Measurements from ENCODE around the gene HLA-DQA1. TPM values are rescaled to one million over a fixed set of nuclear protein-coding genes. Genes with fewer than 3 reads are reported as not detected.

HLA-DQA1 gene
- total and polyA plus RNA-seq, 2 experiments from 2014 or later: 0.42 TPM; not detected in 1

GRCh38 chr6:32603222-32603621 lies 34.0 kb upstream of the HLA-DQA1 start:
- H3K79me2 ChIP-seq (replicated peaks; ENCODE audit: insufficient read depth): no peaks in the 10 kb centered on the region
- H3K27ac Mint-ChIP-seq: no peak overlapping the region
- H3K4me1 ChIP-seq (ENCODE audit: insufficient read depth): no peaks in the 10 kb centered on the region
- H3K4me3 Mint-ChIP-seq: no peak overlapping the region
- H4K20me1 ChIP-seq (replicated peaks; ENCODE audit: insufficient read depth): no peaks in the 10 kb centered on the region
- DNase-seq (ENCODE audit: low spot score) (no peak), ATAC-seq (no peak)
- no peak overlapping the region for H3K4me3 ChIP-seq
- no peaks in the 10 kb centered on the region for H3F3A ChIP-seq (replicated peaks; ENCODE audit: low read depth)
- H3K27me3 Mint-ChIP-seq (ENCODE audit: insufficient read depth, low read depth, poor library complexity): peaks cover 1% of the 10 kb centered on the region
- peaks cover 5% of the 10 kb centered on the region; the same call in 2 of the 3 replicates for H3K4me1 Mint-ChIP-seq
- H3K36me3 Mint-ChIP-seq (ENCODE audit: low read depth): no peaks in the 10 kb centered on the region
- H3K27ac ChIP-seq (ENCODE audit: low read depth): no peak overlapping the region
- no peaks in the 10 kb centered on the region for H3K9me2 ChIP-seq (ENCODE audit: insufficient read depth)
- TF ChIP-seq NANOG (IDR thresholded peaks at IDR 0.05; ENCODE audit: borderline replicate concordance) (no peak), ZNF114 (CRISPR knock-in tag; IDR thresholded peaks at IDR 0.05) (no peak), EZH2 (IDR thresholded peaks at IDR 0.05; ENCODE audit: low read depth, unreplicated experiment) (no peak), POLR2AphosphoS5 (IDR thresholded peaks at IDR 0.05; ENCODE audit: low read depth) (no peak), ZNF331 (CRISPR knock-in tag; IDR thresholded peaks at IDR 0.05; ENCODE audit: low read depth) (no peak), JUNB (IDR thresholded peaks at IDR 0.05; ENCODE audit: unreplicated experiment) (no peak), EZH2phosphoT487 (IDR thresholded peaks at IDR 0.05; ENCODE audit: unreplicated experiment) (no peak), CREB1 (CRISPR knock-in tag; IDR thresholded peaks at IDR 0.05; ENCODE audit: low read depth) (no peak), STAT1 (IDR thresholded peaks at IDR 0.05; ENCODE audit: unreplicated experiment) (no peak), ETS1 (IDR thresholded peaks at IDR 0.05) (no peak)
- TF ChIP-seq, protein P1, sequence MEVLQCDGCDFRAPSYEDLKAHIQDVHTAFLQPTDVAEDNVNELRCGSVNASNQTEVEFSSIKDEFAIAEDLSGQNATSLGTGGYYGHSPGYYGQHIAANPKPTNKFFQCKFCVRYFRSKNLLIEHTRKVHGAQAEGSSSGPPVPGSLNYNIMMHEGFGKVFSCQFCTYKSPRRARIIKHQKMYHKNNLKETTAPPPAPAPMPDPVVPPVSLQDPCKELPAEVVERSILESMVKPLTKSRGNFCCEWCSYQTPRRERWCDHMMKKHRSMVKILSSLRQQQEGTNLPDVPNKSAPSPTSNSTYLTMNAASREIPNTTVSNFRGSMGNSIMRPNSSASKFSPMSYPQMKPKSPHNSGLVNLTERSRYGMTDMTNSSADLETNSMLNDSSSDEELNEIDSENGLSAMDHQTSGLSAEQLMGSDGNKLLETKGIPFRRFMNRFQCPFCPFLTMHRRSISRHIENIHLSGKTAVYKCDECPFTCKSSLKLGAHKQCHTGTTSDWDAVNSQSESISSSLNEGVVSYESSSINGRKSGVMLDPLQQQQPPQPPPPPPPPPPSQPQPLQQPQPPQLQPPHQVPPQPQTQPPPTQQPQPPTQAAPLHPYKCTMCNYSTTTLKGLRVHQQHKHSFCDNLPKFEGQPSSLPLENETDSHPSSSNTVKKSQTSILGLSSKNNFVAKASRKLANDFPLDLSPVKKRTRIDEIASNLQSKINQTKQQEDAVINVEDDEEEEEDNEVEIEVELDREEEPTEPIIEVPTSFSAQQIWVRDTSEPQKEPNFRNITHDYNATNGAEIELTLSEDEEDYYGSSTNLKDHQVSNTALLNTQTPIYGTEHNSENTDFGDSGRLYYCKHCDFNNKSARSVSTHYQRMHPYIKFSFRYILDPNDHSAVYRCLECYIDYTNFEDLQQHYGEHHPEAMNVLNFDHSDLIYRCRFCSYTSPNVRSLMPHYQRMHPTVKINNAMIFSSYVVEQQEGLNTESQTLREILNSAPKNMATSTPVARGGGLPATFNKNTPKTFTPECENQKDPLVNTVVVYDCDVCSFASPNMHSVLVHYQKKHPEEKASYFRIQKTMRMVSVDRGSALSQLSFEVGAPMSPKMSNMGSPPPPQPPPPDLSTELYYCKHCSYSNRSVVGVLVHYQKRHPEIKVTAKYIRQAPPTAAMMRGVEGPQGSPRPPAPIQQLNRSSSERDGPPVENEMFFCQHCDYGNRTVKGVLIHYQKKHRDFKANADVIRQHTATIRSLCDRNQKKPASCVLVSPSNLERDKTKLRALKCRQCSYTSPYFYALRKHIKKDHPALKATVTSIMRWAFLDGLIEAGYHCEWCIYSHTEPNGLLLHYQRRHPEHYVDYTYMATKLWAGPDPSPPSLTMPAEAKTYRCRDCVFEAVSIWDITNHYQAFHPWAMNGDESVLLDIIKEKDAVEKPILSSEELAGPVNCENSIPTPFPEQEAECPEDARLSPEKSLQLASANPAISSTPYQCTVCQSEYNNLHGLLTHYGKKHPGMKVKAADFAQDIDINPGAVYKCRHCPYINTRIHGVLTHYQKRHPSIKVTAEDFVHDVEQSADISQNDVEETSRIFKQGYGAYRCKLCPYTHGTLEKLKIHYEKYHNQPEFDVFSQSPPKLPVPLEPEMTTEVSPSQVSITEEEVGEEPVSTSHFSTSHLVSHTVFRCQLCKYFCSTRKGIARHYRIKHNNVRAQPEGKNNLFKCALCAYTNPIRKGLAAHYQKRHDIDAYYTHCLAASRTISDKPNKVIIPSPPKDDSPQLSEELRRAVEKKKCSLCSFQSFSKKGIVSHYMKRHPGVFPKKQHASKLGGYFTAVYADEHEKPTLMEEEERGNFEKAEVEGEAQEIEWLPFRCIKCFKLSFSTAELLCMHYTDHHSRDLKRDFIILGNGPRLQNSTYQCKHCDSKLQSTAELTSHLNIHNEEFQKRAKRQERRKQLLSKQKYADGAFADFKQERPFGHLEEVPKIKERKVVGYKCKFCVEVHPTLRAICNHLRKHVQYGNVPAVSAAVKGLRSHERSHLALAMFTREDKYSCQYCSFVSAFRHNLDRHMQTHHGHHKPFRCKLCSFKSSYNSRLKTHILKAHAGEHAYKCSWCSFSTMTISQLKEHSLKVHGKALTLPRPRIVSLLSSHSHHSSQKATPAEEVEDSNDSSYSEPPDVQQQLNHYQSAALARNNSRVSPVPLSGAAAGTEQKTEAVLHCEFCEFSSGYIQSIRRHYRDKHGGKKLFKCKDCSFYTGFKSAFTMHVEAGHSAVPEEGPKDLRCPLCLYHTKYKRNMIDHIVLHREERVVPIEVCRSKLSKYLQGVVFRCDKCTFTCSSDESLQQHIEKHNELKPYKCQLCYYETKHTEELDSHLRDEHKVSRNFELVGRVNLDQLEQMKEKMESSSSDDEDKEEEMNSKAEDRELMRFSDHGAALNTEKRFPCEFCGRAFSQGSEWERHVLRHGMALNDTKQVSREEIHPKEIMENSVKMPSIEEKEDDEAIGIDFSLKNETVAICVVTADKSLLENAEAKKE (CRISPR knock-in tag; IDR thresholded peaks at IDR 0.05): no peak
- TF ChIP-seq, protein P2, sequence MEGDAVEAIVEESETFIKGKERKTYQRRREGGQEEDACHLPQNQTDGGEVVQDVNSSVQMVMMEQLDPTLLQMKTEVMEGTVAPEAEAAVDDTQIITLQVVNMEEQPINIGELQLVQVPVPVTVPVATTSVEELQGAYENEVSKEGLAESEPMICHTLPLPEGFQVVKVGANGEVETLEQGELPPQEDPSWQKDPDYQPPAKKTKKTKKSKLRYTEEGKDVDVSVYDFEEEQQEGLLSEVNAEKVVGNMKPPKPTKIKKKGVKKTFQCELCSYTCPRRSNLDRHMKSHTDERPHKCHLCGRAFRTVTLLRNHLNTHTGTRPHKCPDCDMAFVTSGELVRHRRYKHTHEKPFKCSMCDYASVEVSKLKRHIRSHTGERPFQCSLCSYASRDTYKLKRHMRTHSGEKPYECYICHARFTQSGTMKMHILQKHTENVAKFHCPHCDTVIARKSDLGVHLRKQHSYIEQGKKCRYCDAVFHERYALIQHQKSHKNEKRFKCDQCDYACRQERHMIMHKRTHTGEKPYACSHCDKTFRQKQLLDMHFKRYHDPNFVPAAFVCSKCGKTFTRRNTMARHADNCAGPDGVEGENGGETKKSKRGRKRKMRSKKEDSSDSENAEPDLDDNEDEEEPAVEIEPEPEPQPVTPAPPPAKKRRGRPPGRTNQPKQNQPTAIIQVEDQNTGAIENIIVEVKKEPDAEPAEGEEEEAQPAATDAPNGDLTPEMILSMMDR (conservative IDR thresholded peaks at IDR 0.05; ENCODE audit: low read depth in 2 of 2): no peak
- TF ChIP-seq, protein P3, sequence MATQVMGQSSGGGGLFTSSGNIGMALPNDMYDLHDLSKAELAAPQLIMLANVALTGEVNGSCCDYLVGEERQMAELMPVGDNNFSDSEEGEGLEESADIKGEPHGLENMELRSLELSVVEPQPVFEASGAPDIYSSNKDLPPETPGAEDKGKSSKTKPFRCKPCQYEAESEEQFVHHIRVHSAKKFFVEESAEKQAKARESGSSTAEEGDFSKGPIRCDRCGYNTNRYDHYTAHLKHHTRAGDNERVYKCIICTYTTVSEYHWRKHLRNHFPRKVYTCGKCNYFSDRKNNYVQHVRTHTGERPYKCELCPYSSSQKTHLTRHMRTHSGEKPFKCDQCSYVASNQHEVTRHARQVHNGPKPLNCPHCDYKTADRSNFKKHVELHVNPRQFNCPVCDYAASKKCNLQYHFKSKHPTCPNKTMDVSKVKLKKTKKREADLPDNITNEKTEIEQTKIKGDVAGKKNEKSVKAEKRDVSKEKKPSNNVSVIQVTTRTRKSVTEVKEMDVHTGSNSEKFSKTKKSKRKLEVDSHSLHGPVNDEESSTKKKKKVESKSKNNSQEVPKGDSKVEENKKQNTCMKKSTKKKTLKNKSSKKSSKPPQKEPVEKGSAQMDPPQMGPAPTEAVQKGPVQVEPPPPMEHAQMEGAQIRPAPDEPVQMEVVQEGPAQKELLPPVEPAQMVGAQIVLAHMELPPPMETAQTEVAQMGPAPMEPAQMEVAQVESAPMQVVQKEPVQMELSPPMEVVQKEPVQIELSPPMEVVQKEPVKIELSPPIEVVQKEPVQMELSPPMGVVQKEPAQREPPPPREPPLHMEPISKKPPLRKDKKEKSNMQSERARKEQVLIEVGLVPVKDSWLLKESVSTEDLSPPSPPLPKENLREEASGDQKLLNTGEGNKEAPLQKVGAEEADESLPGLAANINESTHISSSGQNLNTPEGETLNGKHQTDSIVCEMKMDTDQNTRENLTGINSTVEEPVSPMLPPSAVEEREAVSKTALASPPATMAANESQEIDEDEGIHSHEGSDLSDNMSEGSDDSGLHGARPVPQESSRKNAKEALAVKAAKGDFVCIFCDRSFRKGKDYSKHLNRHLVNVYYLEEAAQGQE (IDR thresholded peaks at IDR 0.05; ENCODE audit: unreplicated experiment): no peak
- no peak overlapping the region for H3K4me2 ChIP-seq
- H3K36me3 ChIP-seq (ENCODE audit: insufficient read depth): no peaks in the 10 kb centered on the region
- H2AFZ ChIP-seq: no peak overlapping the region
- no peaks in the 10 kb centered on the region for H3K27me3 ChIP-seq (ENCODE audit: insufficient read depth)
- H3K9me3 Mint-ChIP-seq: peaks cover 8% of the 10 kb centered on the region; the same call in 2 of the 3 replicates

Data from GM23338 (cell line).